Measurements from ENCODE around the gene BEND5. TPM values are rescaled to one million over a fixed set of nuclear protein-coding genes. Genes with fewer than 3 reads are reported as not detected.

BEND5 gene
- total and polyA plus RNA-seq, 2 of the 4 experiments (the other 2 are of a cell fraction) = 1.1 to 1.3 TPM

DNA sequence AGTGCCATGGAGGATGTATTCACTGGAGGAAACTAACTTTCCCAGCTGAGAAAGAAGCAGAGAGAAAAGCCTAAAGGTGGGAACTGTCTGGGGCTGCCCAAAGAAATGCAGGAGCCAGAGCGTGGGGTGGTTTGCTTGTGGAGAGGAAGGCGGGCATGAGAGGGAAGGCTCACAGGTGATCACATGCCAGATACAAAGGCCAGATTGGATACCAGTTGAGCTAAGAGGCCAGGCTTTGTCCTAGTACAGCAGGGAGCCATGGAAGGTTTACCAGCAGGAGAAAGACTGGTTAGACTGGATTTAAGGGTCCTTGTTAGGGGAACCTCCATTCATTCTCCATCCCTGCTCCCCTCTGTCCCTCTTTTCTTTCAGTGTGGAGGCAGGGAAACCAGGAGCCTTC, 66.4 kb downstream of the BEND5 start:
- no TSS peak for BruUV-seq (replicated peaks)
- Histone ChIP-seq H3K79me1 (ENCODE audit: low read depth in 1 of 2, low read length in 2 of 2) (no peaks in the 10 kb centered on the region), H2AFZ (replicated peaks; ENCODE audit: low read length, poor library complexity) (no peak overlapping the region), H4K20me1 (ENCODE audit: insufficient read depth, low read length) (no peaks in the 10 kb centered on the region), H3K18ac (ENCODE audit: low read depth, low read length) (no peak overlapping the region), H2BK120ac (ENCODE audit: low read depth, low read length) (no peak overlapping the region), H3K27me3 (ENCODE audit: control insufficient read depth, insufficient read depth, low read length) (no peaks in the 10 kb centered on the region; the same call in 1 of the 2 replicates), H4K8ac (ENCODE audit: low read depth in 2 of 2, low read length in 2 of 2) (no peak overlapping the region), H2BK5ac (ENCODE audit: low read depth, low read length, poor library complexity, severe bottlenecking) (no peak overlapping the region), H4K91ac (ENCODE audit: insufficient read depth, low read depth, low read length) (no peak overlapping the region), H3K4me2 (ENCODE audit: low read depth, low read length) (no peak overlapping the region), H3K56ac (ENCODE audit: extremely low read depth, insufficient read depth, low read length) (no peak overlapping the region), H3K4me1 (ENCODE audit: control insufficient read depth, insufficient read depth, low read length) (no peaks in the 10 kb centered on the region), H3K9ac (ENCODE audit: low read depth, low read length) (no peak overlapping the region), H2AK9ac (replicated peaks; ENCODE audit: low read depth, low read length, poor library complexity) (no peak overlapping the region), H3K4me3 (ENCODE audit: insufficient read depth, low read depth, low read length) (no peak overlapping the region), H3K23ac (ENCODE audit: low read depth, low read length) (no peak overlapping the region), H3K9me1 (ENCODE audit: insufficient read depth, low read length) (no peaks in the 10 kb centered on the region), H3K27ac (ENCODE audit: insufficient read depth, low read length) (no peak overlapping the region), H2BK15ac (ENCODE audit: low read depth, low read length) (no peak overlapping the region), H3K14ac (replicated peaks; ENCODE audit: low read depth, low read length) (no peak overlapping the region), H2AK5ac (ENCODE audit: low read depth, low read length) (no peak overlapping the region), H2BK20ac (ENCODE audit: low read depth, low read length) (no peak overlapping the region), H3K9me3 (ENCODE audit: control insufficient read depth, insufficient read depth, low read length) (no peaks in the 10 kb centered on the region), H3K4ac (ENCODE audit: low read depth, low read length) (no peak overlapping the region), H3K36me3 (ENCODE audit: control insufficient read depth, insufficient read depth, low read length) (no peaks in the 10 kb centered on the region), H4K5ac (ENCODE audit: low read depth, low read length) (no peak overlapping the region)
- 71% methylated on average over 1 of the region's 2 CpGs; no CpG with 5 or more reads in 1 of the 2 experiments for WGBS, 2 experiments (ENCODE audit: extremely low coverage in 2 of 2, insufficient read length in 1 of 2)
- ATAC-seq (ENCODE audit: low read depth) (no peak), DNase-seq (no peak)
- TF ChIP-seq CTCF (conservative IDR thresholded peaks at IDR 0.05; ENCODE audit: low read depth, low read length) = no peak
- TF ChIP-seq RCOR1 (IDR thresholded peaks at IDR 0.05; ENCODE audit: insufficient replicate concordance, low read length) = no peak
- no peak for TF ChIP-seq FOS (IDR thresholded peaks at IDR 0.05; ENCODE audit: low read depth, low read length)
- no peak for TF ChIP-seq CHD1 (IDR thresholded peaks at IDR 0.05; ENCODE audit: low read depth, low read length)
- TF ChIP-seq NFE2L2 (IDR thresholded peaks at IDR 0.05; ENCODE audit: low read depth, low read length) = no peak
- no peak for TF ChIP-seq CEBPB (IDR thresholded peaks at IDR 0.05; ENCODE audit: low read depth, low read length)
- CTCF ChIA-PET = no interaction called here
- intact Hi-C loops (cut with micrococcal nuclease) = no loop called here
- dilution Hi-C loops (cut with HindIII; ENCODE audit: low sequenced_read_pairs, unreplicated experiment) = no loop called here
- POLR2A ChIA-PET (ENCODE audit: unreplicated experiment) = no interaction called here
- in situ Hi-C loops (cut with MboI; ENCODE audit: low sequenced_read_pairs) = no loop called here
